Psoas muscle (tissue), 8 donors: Measurements from ENCODE around the gene EIF2S3. TPM values are rescaled to one million over a fixed set of nuclear protein-coding genes. Genes with fewer than 3 reads are reported as not detected.

Experiments
- ATAC-seq, 4 donors: fragments of 200-7000 bp; cut with Tn5 transposase; one replicate each; pipeline ENCODE4 v1.9.1; 2020; ENCODE audit warnings: moderate library complexity in 3 of 4, mild to moderate bottlenecking in 2 of 4
- DNase-seq, 2 donors: peaks; one replicate each; pipeline ENCODE4 v3.0.0-alpha.2; 2020
- H3K27ac ChIP-seq: fragments of 200-600 bp; one replicate; pipeline ENCODE4 v1.8.0; 2022
- H3K27me3 ChIP-seq, 3 donors: fragments of 200-600 bp in 1 of 3; one replicate each; pipeline versions ENCODE4 v1.6.1 to v1.8.0; 2013 to 2022; ENCODE audit warnings: low read length in 2 of 3, mild to moderate bottlenecking in 2 of 3, moderate library complexity in 1 of 3; ENCODE audit not compliant: insufficient read depth in 3 of 3
- H3K36me3 ChIP-seq, 2 donors: fragments of 200-600 bp in 1 of 2; one replicate each; pipeline versions ENCODE4 v1.6.1 to v1.8.0; 2013 to 2022; ENCODE audit warnings: low read depth in 1 of 2, mild to moderate bottlenecking in 1 of 2, moderate library complexity in 1 of 2; ENCODE audit not compliant: insufficient read depth in 1 of 2
- H3K4me1 ChIP-seq: fragments of 200-600 bp; one replicate; pipeline ENCODE4 v1.8.0; 2022
- H3K4me3 ChIP-seq: fragments of 200-600 bp; one replicate; pipeline ENCODE4 v1.8.0; 2022; ENCODE audit warnings: mild to moderate bottlenecking
- H3K9me3 ChIP-seq: fragments of 200-600 bp; one replicate; pipeline ENCODE4 v1.8.0; 2022
- CTCF ChIP-seq: fragments of 200-600 bp; IDR thresholded peaks from one replicate; pipeline ENCODE4 v1.8.0; 2022; ENCODE audit warnings: antibody characterized with exemption
- WGBS, 3 donors: extraction: QIAGEN DNeasy Blood & Tissue Kit; methylation state at CpG; one replicate each; pipeline versions ENCODE4 v1.1.6 to v1.1.7; 2013; 5-methylcytosine and 5-hydroxymethylcytosine counted together
- intact Hi-C, 2 donors: fragments of 100-400 bp; cut with DNase I; formaldehyde crosslinking; loops; one replicate each; pipeline versions ENCODE4 v1.11.0 to v1.14.2; 2022
- polyA plus RNA-seq, 3 donors: library from polyadenylated mRNA; stranded (reverse); fragments of 200-250 nt; gene quantifications; one replicate each; pipeline ENCODE4 v1.2.3, GENCODE V29; 2013
- total RNA-seq, 4 donors: library from RNA; stranded (reverse); fragmentation: NEBNext Ultra II Directional in 2 of 4; extraction: Animal tissue kit (Norgen Biotek cat#: 25700) in 2 of 4; gene quantifications; one replicate each; pipeline versions ENCODE4 v1.2.1 to v1.2.4, GENCODE V29; 2021 to 2023
- donor health status: healthy with polysubstance abuse.
- donor health status: DM: no; HTN: no; CAD: no; lungs with moderate emphysema.
- donor health status: Bipolar disorder and iron deficiency.
- donor health status: healthy.
- donor health status: DM: yes; HTN: yes; CAD: no.
- donor health status: DM: no; HTN: no; CAD: no.
- donor health status: DM: no; HTN: no; CAD: no.
- donor health status: DM: yes; HTN: yes; CAD: no.

The EIF2S3 gene
- total and polyA plus RNA-seq, 7 donors, result 56.1 to 130 (median 96.6) TPM

GRCh38 chrX:24025741-24026403 lies 28.9 kb upstream of the EIF2S3 start:
- WGBS, 3 donors, result 0 to 32% (median 1%) methylated on average over 32 to 45 of the region's 46 CpGs
- no peaks in the 10 kb centered on the region for H3K4me1 ChIP-seq
- DNase-seq, result no peak
- ATAC-seq, result peak in 3 of 4 donors; percentile 20 to 53 (median 40)
- no peaks in the 10 kb centered on the region for H3K36me3 ChIP-seq
- TF ChIP-seq CTCF, result no peak
- no peaks in the 10 kb centered on the region for H3K9me3 ChIP-seq
- H3K4me3 ChIP-seq, result peak overlapping the region; percentile 85
- H3K27ac ChIP-seq, result peak overlapping the region; percentile 92
- peaks cover 0 to 15% (median 0%) of the 10 kb centered on the region in 3 donors for H3K27me3 ChIP-seq
- intact Hi-C loops, result loop anchor here in 1 of 2 donors (1.0 kb wide), 1 partner anchor 28 kb away; the partner anchor contains the start of gene EIF2S3

- H3K27ac ChIP-seq, result peak overlapping the region; percentile 92
- intact Hi-C loops, result no loop called here
Measured at GRCh38 chrX:24026432-24026831, 28.3 kb upstream of the EIF2S3 start.

GRCh38 chrX:24027086-24027485 lies 27.7 kb upstream of the EIF2S3 start, which contains the start of gene KLHL15:
Gene KLHL15 (minus strand): TSS chrX:24027186. CDS start chrX:24006693, 20,493 bp downstream.
- intact Hi-C loops, result no loop called here

More at GRCh38 chrX:24026432-24026831, 28.3 kb upstream of the EIF2S3 start:
- ATAC-seq (no peak), DNase-seq (no peak)
- WGBS, 3 donors, result 7 to 34% (median 7%) methylated on average over 13 of the region's 13 CpGs
- no peak for TF ChIP-seq CTCF
- Histone ChIP-seq H3K36me3 (no peaks in the 10 kb centered on the region), H3K4me3 (peak overlapping the region; percentile 85), H3K4me1 (no peaks in the 10 kb centered on the region), H3K27me3 (peaks cover 0 to 13% (median 0%) of the 10 kb centered on the region in 3 donors), H3K9me3 (no peaks in the 10 kb centered on the region)

GRCh38 chrX:24027985-24028384 lies 26.8 kb upstream of the EIF2S3 start:
- TF ChIP-seq CTCF, result no peak

More at GRCh38 chrX:24027086-24027485, 27.7 kb upstream of the EIF2S3 start, which contains the start of gene KLHL15:
- no peak for TF ChIP-seq CTCF
- peak within 1 kb of the TSS; percentile 85 for H3K4me3 ChIP-seq
- H3K36me3 ChIP-seq, result no peaks in the 10 kb centered on the region
- H3K4me1 ChIP-seq, result no peaks in the 10 kb centered on the region
- DNase-seq (no peak), ATAC-seq (no peak)
- H3K27ac ChIP-seq, result peak within 1 kb of the TSS; percentile 92
- 81 to 89% (median 88%) methylated on average over 7 of the region's 7 CpGs for WGBS, 3 donors
- no peaks in the 10 kb centered on the region for H3K9me3 ChIP-seq
- peaks cover 0 to 10% (median 0%) of the 10 kb centered on the region in 3 donors for H3K27me3 ChIP-seq

More at GRCh38 chrX:24027985-24028384, 26.8 kb upstream of the EIF2S3 start:
- ATAC-seq (no peak), DNase-seq (no peak)
- no peaks in the 10 kb centered on the region for H3K9me3 ChIP-seq
- H3K27me3 ChIP-seq, result peaks cover 0 to 18% (median 0%) of the 10 kb centered on the region in 3 donors
- 87 to 96% (median 94%) methylated on average over 6 of the region's 6 CpGs for WGBS, 3 donors
- no peak overlapping the region for H3K27ac ChIP-seq
- intact Hi-C loops, result no loop called here
- no peak overlapping the region for H3K4me3 ChIP-seq
- no peaks in the 10 kb centered on the region for H3K4me1 ChIP-seq
- no peaks in the 10 kb centered on the region for H3K36me3 ChIP-seq
